CD4-positive, alpha-beta memory T cell (primary cell): Measurements from ENCODE around the gene ZNF148. TPM values are rescaled to one million over a fixed set of nuclear protein-coding genes. Genes with fewer than 3 reads are reported as not detected.

Experiments used
- CTCF ChIA-PET: fragments of 350-600 bp; sonication (Branson Sonifier 250); formaldehyde crosslinking; loops from one replicate; lab custom pipeline; 2021; ENCODE audit warnings: inconsistent platforms; ENCODE audit not compliant: partially characterized antibody; lab: Charles Lee
- POLR2A ChIA-PET: fragments of 350-600 bp; sonication (Branson Sonifier 250); formaldehyde crosslinking; loops from one replicate; lab custom pipeline; 2021; ENCODE audit not compliant: partially characterized antibody; lab: Charles Lee
- DNase-seq, 5 donors: peaks; one replicate each; pipeline versions ENCODE4 v3.0.0 to v3.0.0-alpha.2; 2020 to 2022; ENCODE audit warnings: mixed read lengths in 1 of 5
- H3K27ac ChIP-seq: one replicate; pipeline ENCODE4 v1.7.0; 2013; ENCODE audit warnings: low read depth, low read length
- H3K27me3 ChIP-seq: 2 replicates; pipeline ENCODE4 v1.7.0; 2013; ENCODE audit warnings: mild to moderate bottlenecking, low read length, moderate library complexity; ENCODE audit not compliant: insufficient read depth
- H3K36me3 ChIP-seq: 2 replicates; pipeline ENCODE4 v1.7.0; 2013; ENCODE audit warnings: mild to moderate bottlenecking, low read length, moderate library complexity; ENCODE audit not compliant: insufficient read depth
- H3K4me1 ChIP-seq: 2 replicates; pipeline ENCODE4 v1.7.0; 2013; ENCODE audit warnings: mild to moderate bottlenecking, low read length, moderate library complexity; ENCODE audit not compliant: insufficient read depth
- H3K4me3 ChIP-seq, 2 donors: one replicate each; pipeline ENCODE4 v1.7.0; 2013; ENCODE audit warnings: low read length in 2 of 2, mild to moderate bottlenecking in 1 of 2
- H3K9me3 ChIP-seq, 2 donors: one replicate each; pipeline ENCODE4 v1.7.0; 2013; ENCODE audit warnings: low read length in 2 of 2, control low read depth in 1 of 2; ENCODE audit not compliant: control insufficient read depth in 1 of 2
- H3K27ac Mint-ChIP-seq, 7 donors: one replicate each; pipeline ENCODE4 v1.8.0; 2020 to 2021; ENCODE audit warnings: mixed read lengths in 7 of 7, mild to moderate bottlenecking in 6 of 7, inconsistent platforms in 3 of 7, moderate library complexity in 3 of 7
- H3K27me3 Mint-ChIP-seq, 2 donors: one replicate each; pipeline ENCODE4 v1.8.0; 2020 to 2021; ENCODE audit warnings: mixed read lengths in 2 of 2
- H3K36me3 Mint-ChIP-seq, 2 donors: one replicate each; pipeline ENCODE4 v1.8.0; 2020 to 2021; ENCODE audit warnings: mixed read lengths in 2 of 2, inconsistent platforms in 1 of 2, mild to moderate bottlenecking in 1 of 2
- H3K4me1 Mint-ChIP-seq, 4 donors: one replicate each; pipeline ENCODE4 v1.8.0; 2020 to 2021; ENCODE audit warnings: mixed read lengths in 4 of 4, mild to moderate bottlenecking in 1 of 4
- H3K4me3 Mint-ChIP-seq, 8 donors: one replicate each; pipeline ENCODE4 v1.8.0; 2020 to 2021; ENCODE audit warnings: mixed read lengths in 8 of 8, mild to moderate bottlenecking in 7 of 8, moderate library complexity in 6 of 8, inconsistent platforms in 3 of 8
- H3K9me3 Mint-ChIP-seq, 8 donors: one replicate each; pipeline ENCODE4 v1.8.0; 2020 to 2021; ENCODE audit warnings: mixed read lengths in 8 of 8, mild to moderate bottlenecking in 5 of 8, inconsistent platforms in 3 of 8, moderate library complexity in 1 of 8
- intact Hi-C: fragments of 100-400 bp; cut with micrococcal nuclease; formaldehyde crosslinking; loops from one replicate; pipeline ENCODE4 v1.15.1; 2023
- polyA plus RNA-seq, 2 donors: library from polyadenylated mRNA; unstranded; fragments of 300-500 nt; fragmentation: Illumina TruSeq; gene quantifications; one replicate each; pipeline ENCODE4 v1.2.3, GENCODE V29; 2021
- total RNA-seq, 2 experiments: library from RNA; stranded (reverse); gene quantifications; one replicate each; pipeline ENCODE4 v1.2.3, GENCODE V29; 2021

The ZNF148 gene
- total and polyA plus RNA-seq, 4 experiments from 2014 or later, result 60.6 to 74.7 (median 64.0) TPM

DNA sequence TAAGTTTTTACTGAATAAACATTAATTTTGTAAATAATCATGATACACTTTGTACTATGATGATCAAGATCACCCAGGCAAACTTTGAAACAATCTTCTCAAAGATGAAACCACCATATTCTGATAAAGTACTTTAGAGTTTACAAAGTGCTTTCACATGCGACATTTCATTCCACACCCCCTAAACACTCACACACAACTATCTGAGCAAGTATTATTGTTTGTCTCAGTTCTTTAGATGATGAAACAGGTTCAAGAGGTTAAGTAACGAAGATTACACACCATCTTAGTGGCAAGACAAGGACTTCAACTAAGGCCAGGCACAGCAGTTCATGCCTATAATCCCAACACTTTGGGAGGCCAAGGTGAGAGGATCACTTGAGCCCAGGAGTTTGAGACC lies 37.6 kb downstream of the ZNF148 start:
- ChIA-PET CTCF (no interaction called here), POLR2A (no interaction called here)
- Histone ChIP-seq H3K27me3 (no peaks in the 10 kb centered on the region), H3K36me3 (no peaks in the 10 kb centered on the region), H3K9me3 (peaks cover 0 to 4% of the 10 kb centered on the region in 2 donors), H3K27ac (no peak overlapping the region), H3K4me3 (no peak overlapping the region), H3K4me1 (peaks cover 17% of the 10 kb centered on the region)
- no peak for DNase-seq
- H3K4me1 Mint-ChIP-seq, result peaks cover 32 to 58% (median 48%) of the 10 kb centered on the region in 4 donors
- no peaks in the 10 kb centered on the region for H3K27me3 Mint-ChIP-seq
- peaks cover 4 to 16% (median 8%) of the 10 kb centered on the region in 8 donors for H3K9me3 Mint-ChIP-seq
- peak overlapping the region in 1 of 8 donors; percentile 50 for H3K4me3 Mint-ChIP-seq
- H3K36me3 Mint-ChIP-seq, result peaks cover 19 to 31% of the 10 kb centered on the region in 2 donors
- H3K27ac Mint-ChIP-seq, result no peak overlapping the region
- intact Hi-C loops, result no loop called here

DNA sequence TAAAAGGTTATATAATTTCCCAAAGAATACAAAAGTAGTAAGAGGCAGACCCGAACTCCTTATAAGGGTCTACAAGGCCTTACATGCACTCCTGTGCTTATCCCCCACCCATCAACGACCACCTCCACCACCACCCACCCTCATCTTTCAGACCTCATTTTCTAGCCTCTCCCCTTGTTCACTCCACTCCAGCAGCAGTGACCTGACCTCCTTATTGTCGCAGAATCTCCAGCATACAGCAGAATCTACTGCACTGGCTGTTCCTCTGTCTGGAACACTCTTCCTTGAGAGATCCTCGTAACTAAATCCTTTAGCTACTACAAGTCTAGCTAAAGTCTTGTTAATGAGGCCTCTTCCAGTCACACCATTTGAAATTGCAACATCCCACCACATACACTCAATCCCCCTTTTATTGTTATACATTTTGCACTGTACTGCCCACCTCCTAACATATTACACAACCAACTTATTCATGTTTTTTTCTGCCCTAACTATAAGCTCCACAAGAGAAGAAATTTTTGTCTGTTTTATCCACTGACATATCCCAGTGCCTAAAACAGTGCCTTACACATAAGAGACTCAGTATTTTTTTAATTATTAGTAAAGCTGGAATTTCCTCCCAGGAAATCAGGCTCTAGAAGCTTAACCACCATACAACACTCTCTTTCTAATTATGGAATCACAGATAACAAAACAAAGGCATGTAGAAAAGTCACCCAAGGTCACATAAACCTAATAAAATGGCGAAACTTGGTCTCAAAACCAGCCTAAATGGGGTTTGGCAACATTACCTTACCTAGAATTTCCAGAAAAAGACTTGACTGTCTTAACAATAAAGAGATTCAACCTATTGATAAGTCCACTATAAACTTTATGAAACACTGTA lies 40.2 kb downstream of the ZNF148 start:
- POLR2A ChIA-PET, result no interaction called here
- Mint-ChIP-seq H3K4me3 (peak overlapping the region in 1 of 8 donors; percentile 35), H3K27ac (peak overlapping the region in 2 of 7 donors; percentile 23 to 75), H3K27me3 (no peaks in the 10 kb centered on the region), H3K9me3 (peaks cover 3 to 11% (median 5%) of the 10 kb centered on the region in 8 donors), H3K4me1 (peaks cover 33 to 56% (median 43%) of the 10 kb centered on the region in 4 donors), H3K36me3 (peaks cover 19 to 25% of the 10 kb centered on the region in 2 donors)
- Histone ChIP-seq H3K9me3 (peaks cover 0 to 4% of the 10 kb centered on the region in 2 donors), H3K27me3 (no peaks in the 10 kb centered on the region), H3K36me3 (no peaks in the 10 kb centered on the region), H3K4me1 (peaks cover 17% of the 10 kb centered on the region), H3K27ac (no peak overlapping the region), H3K4me3 (no peak overlapping the region)
- CTCF ChIA-PET, result no interaction called here
- intact Hi-C loops, result no loop called here
- no peak for DNase-seq

GRCh38 chr3:125332504-125332903 lies 42.6 kb downstream of the ZNF148 start:
- H3K9me3 Mint-ChIP-seq, result peaks cover 3 to 11% (median 5%) of the 10 kb centered on the region in 8 donors
- intact Hi-C loops, result no loop called here
- H3K27me3 Mint-ChIP-seq, result no peaks in the 10 kb centered on the region
- no peak overlapping the region for H3K27ac Mint-ChIP-seq
- no peaks in the 10 kb centered on the region for H3K27me3 ChIP-seq
- no peaks in the 10 kb centered on the region for H3K36me3 ChIP-seq
- peaks cover 0 to 4% of the 10 kb centered on the region in 2 donors for H3K9me3 ChIP-seq
- H3K4me1 ChIP-seq, result peaks cover 11% of the 10 kb centered on the region
- H3K4me1 Mint-ChIP-seq, result peaks cover 26 to 40% (median 30%) of the 10 kb centered on the region in 4 donors
- DNase-seq, result no peak
- peaks cover 25 to 30% of the 10 kb centered on the region in 2 donors for H3K36me3 Mint-ChIP-seq
- POLR2A ChIA-PET, result interaction anchor here (1.0 kb wide), 1 partner anchor 25 kb away, joined by 3 read pairs; no protein-coding TSS in a partner anchor
- no peak overlapping the region for H3K27ac ChIP-seq
- CTCF ChIA-PET, result no interaction called here
- no peak overlapping the region for H3K4me3 Mint-ChIP-seq
- no peak overlapping the region for H3K4me3 ChIP-seq

GRCh38 chr3:125331243-125331642 lies 43.9 kb downstream of the ZNF148 start:
- H3K27me3 ChIP-seq, result no peaks in the 10 kb centered on the region
- peaks cover 34 to 38% of the 10 kb centered on the region in 2 donors for H3K36me3 Mint-ChIP-seq
- POLR2A ChIA-PET, result no interaction called here
- no peak for DNase-seq
- intact Hi-C loops, result no loop called here
- no peak overlapping the region for H3K4me3 ChIP-seq
- H3K4me1 ChIP-seq, result peaks cover 10% of the 10 kb centered on the region
- peaks cover 0 to 4% of the 10 kb centered on the region in 2 donors for H3K9me3 ChIP-seq
- H3K4me1 Mint-ChIP-seq, result peaks cover 20 to 31% (median 22%) of the 10 kb centered on the region in 4 donors
- H3K27ac Mint-ChIP-seq, result peak overlapping the region in 1 of 7 donors; percentile 46
- CTCF ChIA-PET, result no interaction called here
- H3K9me3 Mint-ChIP-seq, result peaks cover 3 to 11% (median 5%) of the 10 kb centered on the region in 8 donors
- no peaks in the 10 kb centered on the region for H3K36me3 ChIP-seq
- H3K27me3 Mint-ChIP-seq, result no peaks in the 10 kb centered on the region
- H3K27ac ChIP-seq, result no peak overlapping the region
- no peak overlapping the region for H3K4me3 Mint-ChIP-seq

DNA sequence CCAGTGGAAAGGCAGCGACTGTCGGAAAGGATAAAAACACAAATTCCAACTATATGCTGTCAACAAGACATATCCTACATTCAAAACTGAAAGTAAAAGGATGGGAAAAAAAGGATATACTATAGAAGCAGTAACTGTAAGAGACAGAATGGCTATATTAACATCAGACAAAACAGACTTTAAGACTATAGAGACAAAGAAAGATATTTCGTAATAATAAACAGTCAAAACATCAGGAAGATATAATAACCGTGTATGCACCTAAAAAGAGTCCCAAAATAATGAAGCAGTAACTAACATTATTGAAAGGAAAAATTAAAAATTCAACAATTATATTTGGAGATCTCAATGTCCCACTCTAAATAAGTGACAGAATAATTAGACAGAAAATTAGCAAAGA lies 48.2 kb downstream of the ZNF148 start:
- intact Hi-C loops, result no loop called here
- Mint-ChIP-seq H3K4me1 (peaks cover 0 to 7% (median 4%) of the 10 kb centered on the region in 4 donors), H3K4me3 (no peak overlapping the region), H3K27me3 (no peaks in the 10 kb centered on the region), H3K36me3 (peaks cover 45 to 47% of the 10 kb centered on the region in 2 donors), H3K9me3 (peaks cover 0 to 15% (median 8%) of the 10 kb centered on the region in 8 donors), H3K27ac (peak overlapping the region in 1 of 7 donors; percentile 30)
- DNase-seq, result no peak
- Histone ChIP-seq H3K36me3 (peaks cover 22% of the 10 kb centered on the region), H3K27ac (no peak overlapping the region), H3K27me3 (no peaks in the 10 kb centered on the region), H3K4me1 (no peaks in the 10 kb centered on the region), H3K4me3 (no peak overlapping the region), H3K9me3 (no peaks in the 10 kb centered on the region)
- ChIA-PET POLR2A (no interaction called here), CTCF (no interaction called here)

DNA sequence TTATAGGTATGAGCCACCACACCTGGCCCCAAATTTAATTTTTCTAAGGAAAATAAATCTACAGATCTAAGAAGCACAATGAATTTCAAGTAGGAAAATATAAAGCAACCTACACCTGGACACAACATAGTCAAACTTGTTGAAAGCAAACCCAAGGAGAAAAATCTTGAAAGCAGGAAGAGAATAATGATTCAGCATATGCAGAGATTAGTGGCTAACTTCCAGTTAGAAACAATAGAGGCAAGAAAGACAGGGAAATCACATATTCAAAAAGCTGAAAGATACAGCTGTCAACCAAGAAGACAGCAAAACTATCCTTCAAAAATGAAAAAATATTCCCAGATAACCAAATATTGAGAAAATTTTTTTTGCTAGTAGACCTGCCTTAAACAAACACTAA lies 49.4 kb downstream of the ZNF148 start:
- Histone ChIP-seq H3K4me3 (no peak overlapping the region), H3K4me1 (no peaks in the 10 kb centered on the region), H3K9me3 (no peaks in the 10 kb centered on the region), H3K36me3 (peaks cover 22% of the 10 kb centered on the region), H3K27me3 (no peaks in the 10 kb centered on the region), H3K27ac (no peak overlapping the region)
- Mint-ChIP-seq H3K4me1 (peaks cover 0 to 2% (median 0%) of the 10 kb centered on the region in 4 donors), H3K36me3 (peaks cover 40 to 42% of the 10 kb centered on the region in 2 donors), H3K4me3 (no peak overlapping the region), H3K9me3 (peaks cover 0 to 15% (median 8%) of the 10 kb centered on the region in 8 donors), H3K27me3 (no peaks in the 10 kb centered on the region), H3K27ac (no peak overlapping the region)
- no peak for DNase-seq
- intact Hi-C loops, result no loop called here
- ChIA-PET POLR2A (no interaction called here), CTCF (no interaction called here)

GRCh38 chr3:125324341-125324740 lies 50.8 kb downstream of the ZNF148 start:
- Mint-ChIP-seq H3K36me3 (peaks cover 37 to 41% of the 10 kb centered on the region in 2 donors), H3K27me3 (no peaks in the 10 kb centered on the region), H3K27ac (peak overlapping the region in 1 of 7 donors; percentile 30), H3K4me1 (peaks cover 0 to 6% (median 1%) of the 10 kb centered on the region in 4 donors), H3K4me3 (no peak overlapping the region), H3K9me3 (peaks cover 0 to 15% (median 8%) of the 10 kb centered on the region in 8 donors)
- intact Hi-C loops, result no loop called here
- H3K4me1 ChIP-seq, result no peaks in the 10 kb centered on the region
- H3K36me3 ChIP-seq, result peaks cover 22% of the 10 kb centered on the region
- POLR2A ChIA-PET, result no interaction called here
- H3K27me3 ChIP-seq, result no peaks in the 10 kb centered on the region
- no peak for DNase-seq
- CTCF ChIA-PET, result no interaction called here
- no peak overlapping the region for H3K4me3 ChIP-seq
- no peak overlapping the region for H3K27ac ChIP-seq
- H3K9me3 ChIP-seq, result no peaks in the 10 kb centered on the region
